ENCODE data around the gene YWHAH.
A peak's percentile ranks its signal among the peaks of the same experiment; 100 is the strongest.

Gene YWHAH

DNA sequence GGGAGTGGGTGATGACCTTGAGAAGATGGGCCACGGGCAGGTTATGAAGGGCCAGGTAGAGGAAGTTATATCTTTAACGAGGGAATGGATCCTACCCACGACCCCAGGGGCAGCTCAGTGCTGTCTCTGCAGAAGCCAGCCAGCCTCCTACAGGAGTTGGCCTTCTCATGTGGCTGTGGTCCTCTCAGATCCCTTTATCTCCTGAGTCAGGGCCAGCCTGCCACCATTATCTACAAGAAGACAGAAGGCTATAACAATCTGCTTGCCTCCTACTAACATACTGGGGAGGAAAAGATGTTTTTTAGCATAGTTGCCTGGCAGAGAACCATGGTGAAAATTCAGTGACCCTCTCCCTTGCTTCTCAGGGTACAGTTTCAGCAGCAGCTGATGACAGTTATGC lies 7.0 kb upstream of the YWHAH start:
- TF ChIP-seq, protein P1, sequence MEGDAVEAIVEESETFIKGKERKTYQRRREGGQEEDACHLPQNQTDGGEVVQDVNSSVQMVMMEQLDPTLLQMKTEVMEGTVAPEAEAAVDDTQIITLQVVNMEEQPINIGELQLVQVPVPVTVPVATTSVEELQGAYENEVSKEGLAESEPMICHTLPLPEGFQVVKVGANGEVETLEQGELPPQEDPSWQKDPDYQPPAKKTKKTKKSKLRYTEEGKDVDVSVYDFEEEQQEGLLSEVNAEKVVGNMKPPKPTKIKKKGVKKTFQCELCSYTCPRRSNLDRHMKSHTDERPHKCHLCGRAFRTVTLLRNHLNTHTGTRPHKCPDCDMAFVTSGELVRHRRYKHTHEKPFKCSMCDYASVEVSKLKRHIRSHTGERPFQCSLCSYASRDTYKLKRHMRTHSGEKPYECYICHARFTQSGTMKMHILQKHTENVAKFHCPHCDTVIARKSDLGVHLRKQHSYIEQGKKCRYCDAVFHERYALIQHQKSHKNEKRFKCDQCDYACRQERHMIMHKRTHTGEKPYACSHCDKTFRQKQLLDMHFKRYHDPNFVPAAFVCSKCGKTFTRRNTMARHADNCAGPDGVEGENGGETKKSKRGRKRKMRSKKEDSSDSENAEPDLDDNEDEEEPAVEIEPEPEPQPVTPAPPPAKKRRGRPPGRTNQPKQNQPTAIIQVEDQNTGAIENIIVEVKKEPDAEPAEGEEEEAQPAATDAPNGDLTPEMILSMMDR (IDR thresholded peaks at IDR 0.05; ENCODE audit: low read depth, low read length): no peak
- no peak for DNase-seq (ENCODE audit: low read depth in 2 of 2)
- no peak overlapping the region for H3K4me3 ChIP-seq (replicated peaks in 1 of 2; ENCODE audit: low read depth in 2 of 2, low read length in 2 of 2)

DNA sequence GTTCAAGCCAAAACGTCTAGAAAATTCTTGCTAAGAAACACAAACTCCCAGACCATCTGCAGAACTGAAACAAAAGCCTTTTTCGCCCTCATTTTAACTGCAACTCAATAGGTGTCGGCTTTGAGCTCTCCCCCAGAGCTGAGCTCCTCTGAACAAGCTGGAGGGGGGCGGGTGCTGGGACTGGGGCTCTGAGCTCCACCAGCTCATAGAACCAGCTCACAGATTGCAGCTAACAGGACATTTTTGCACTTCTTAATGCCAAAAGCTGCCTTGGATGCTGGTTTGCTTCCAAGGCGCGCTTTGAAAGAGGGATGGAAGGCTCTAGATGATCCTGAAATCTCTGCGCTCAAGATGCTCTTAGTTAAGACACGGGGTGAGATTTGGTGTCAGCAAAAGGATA lies 6.0 kb upstream of the YWHAH start:
- TF ChIP-seq, protein P1 (IDR thresholded peaks at IDR 0.05; ENCODE audit: low read depth, low read length): no peak

DNA sequence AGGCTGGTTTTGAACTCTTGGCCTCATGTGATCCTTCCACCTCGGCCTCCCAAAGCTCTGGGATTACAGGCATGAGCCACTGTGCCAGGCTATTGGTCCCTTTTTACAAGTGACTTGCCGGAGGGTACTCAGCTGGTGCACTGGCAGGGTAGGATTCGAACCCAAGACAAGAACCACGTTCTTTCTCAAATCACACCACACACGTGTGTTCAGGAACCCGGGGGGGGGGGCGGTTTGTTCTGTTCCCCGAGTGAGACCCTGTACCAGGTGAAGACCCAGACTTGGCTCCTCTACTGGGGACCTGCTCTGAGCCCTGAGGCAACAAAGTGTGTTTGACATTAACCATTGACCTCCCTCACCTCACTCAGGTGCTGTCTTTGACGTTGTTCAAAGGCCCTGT lies 3.8 kb upstream of the YWHAH start:
- DNase-seq (ENCODE audit: low read depth in 2 of 2): no peak
- H3K4me3 ChIP-seq (replicated peaks in 1 of 2; ENCODE audit: low read depth in 2 of 2, low read length in 2 of 2): no peak overlapping the region
- TF ChIP-seq, protein P1 (IDR thresholded peaks at IDR 0.05; ENCODE audit: low read depth, low read length): no peak

More for the DNA sequence above, 6.0 kb upstream of the YWHAH start:
- DNase-seq (ENCODE audit: low read depth in 2 of 2): no peak
- H3K4me3 ChIP-seq (replicated peaks in 1 of 2; ENCODE audit: low read depth in 2 of 2, low read length in 2 of 2): no peak overlapping the region

DNA sequence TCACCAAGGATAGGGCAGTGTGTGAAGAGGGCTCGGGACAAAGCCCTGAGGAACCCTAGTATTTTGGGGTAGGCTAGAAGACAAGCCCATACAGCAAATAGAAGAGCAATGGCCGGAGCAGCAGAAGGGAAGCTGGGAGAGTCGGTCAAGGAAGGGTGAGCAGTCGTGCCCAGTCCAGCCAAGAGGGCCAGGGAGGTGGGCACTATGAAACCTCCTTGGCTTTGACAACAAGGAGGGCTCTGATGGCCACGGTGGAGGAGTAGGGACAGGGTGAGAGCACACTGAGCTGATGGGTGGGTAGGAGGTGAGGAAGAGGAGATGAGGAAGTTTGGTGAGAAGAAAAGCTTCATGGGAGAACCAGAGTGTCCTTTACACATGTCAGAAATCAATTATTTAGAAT lies 2.2 kb upstream of the YWHAH start:
- TF ChIP-seq, protein P1 (IDR thresholded peaks at IDR 0.05; ENCODE audit: low read depth, low read length): no peak
- H3K4me3 ChIP-seq (replicated peaks in 1 of 2; ENCODE audit: low read depth in 2 of 2, low read length in 2 of 2): no peak overlapping the region
- DNase-seq (ENCODE audit: low read depth in 2 of 2): no peak

DNA sequence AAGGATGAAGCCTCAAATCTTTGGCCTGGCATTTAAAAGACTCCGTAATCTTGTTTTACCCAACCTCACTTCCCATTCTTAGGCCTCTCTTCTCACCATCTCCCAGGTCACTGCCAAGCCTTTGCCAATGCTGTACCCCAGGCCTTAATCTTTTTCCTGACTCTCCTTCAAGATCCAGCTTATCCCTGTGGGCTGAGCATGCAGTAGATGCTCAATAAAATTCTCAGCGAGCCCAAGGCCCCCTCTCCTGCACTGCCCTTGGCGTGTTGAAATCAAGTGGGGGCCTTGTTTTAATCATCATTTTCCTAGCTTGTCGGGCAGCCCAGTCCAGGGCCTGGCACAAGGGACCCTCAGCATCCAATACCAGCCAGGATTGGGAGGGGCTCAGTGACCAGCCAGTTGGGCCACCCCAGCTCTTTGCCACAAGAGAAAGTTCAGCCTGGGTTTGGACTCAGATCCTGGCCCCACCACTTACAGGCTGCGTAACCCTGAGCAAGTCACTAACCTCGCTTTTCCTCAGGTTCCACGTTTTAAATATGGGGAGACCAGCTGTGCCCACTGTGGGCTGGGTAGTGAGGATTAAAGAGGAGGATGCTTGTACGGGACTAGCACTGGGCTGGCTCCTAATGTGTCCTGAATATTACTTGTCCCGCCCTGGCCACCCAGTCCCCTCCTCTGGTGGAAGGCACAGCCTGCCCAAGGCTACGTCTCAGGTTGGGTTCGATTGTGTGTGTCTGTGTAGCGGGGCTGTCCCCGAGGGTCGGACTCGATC lies 943 bp upstream of the YWHAH start:
- TF ChIP-seq, protein P1 (IDR thresholded peaks at IDR 0.05; ENCODE audit: low read depth, low read length): no peak
- peak overlapping the region; percentile 61 to 63 for H3K4me3 ChIP-seq (replicated peaks in 1 of 2; ENCODE audit: low read depth in 2 of 2, low read length in 2 of 2)
- DNase-seq (ENCODE audit: low read depth in 2 of 2): no peak

DNA sequence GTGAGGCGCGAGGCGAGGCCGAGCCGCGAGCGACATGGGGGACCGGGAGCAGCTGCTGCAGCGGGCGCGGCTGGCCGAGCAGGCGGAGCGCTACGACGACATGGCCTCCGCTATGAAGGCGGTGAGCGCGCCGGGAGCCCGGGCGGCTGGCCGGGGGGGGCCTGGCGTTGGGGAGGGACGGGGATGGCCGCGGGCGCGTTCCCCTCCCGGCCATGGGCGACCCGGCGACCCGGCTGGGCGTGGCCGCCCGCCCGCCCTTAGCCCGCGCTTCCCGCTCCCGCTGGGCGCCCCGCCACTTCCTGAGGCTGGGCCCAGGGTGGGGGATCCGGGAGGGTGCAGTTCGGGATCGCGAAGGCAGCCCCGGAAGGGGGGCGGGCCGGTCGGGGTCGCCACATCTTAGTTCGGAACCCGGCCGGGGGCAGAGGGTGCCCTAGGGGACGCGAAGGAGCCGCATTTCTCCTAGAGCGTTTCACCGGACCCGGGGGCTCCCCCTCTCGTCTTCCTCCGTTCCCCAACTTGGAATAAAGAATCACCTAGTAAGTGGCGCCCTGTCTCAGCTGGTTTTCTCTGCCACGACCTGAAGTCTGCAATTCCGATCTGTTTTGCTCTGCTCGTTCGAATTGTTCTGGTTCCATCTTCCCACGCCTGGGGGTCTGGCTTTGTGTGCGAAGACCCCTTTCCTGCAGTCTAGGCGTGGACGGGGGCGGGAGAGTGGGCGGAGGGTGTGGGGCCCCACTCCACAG lies 536 bp downstream of the YWHAH start:
- no peak for DNase-seq (ENCODE audit: low read depth in 2 of 2)
- peak overlapping the region; percentile 63 to 84 for H3K4me3 ChIP-seq (replicated peaks in 1 of 2; ENCODE audit: low read depth in 2 of 2, low read length in 2 of 2)
- TF ChIP-seq, protein P1 (IDR thresholded peaks at IDR 0.05; ENCODE audit: low read depth, low read length): no peak
